Measurements from ENCODE around the gene HRCT1.

- TF ChIP-seq CTCF (IDR thresholded peaks at IDR 0.05), result no peak
- TF ChIP-seq POLR2A (IDR thresholded peaks at IDR 0.05), result no peak
- no peak for TF ChIP-seq POLR2AphosphoS5 (IDR thresholded peaks at IDR 0.05)
- no peak for TF ChIP-seq EP300 (IDR thresholded peaks at IDR 0.05)
Observed at GRCh38 chr9:35896570-35896969, 9.4 kb upstream of the HRCT1 start.

Data from upper lobe of left lung (tissue), 4 donors.